Neutrophil (primary cell): ENCODE results near the gene CDK8.

Experiments used
- H3K27ac ChIP-seq: fragments of 200-600 bp; sonication (generic); 2 replicates; pipeline ENCODE4 v1.5.1; 2016; ENCODE audit warnings: mild to moderate bottlenecking, moderate library complexity
- H3K27me3 ChIP-seq: fragments of 200-600 bp; sonication (generic); 2 replicates; pipeline ENCODE4 v1.6.0; 2016; ENCODE audit warnings: mild to moderate bottlenecking
- H3K36me3 ChIP-seq: fragments of 200-600 bp; sonication (generic); 2 replicates; pipeline ENCODE4 v1.5.1; 2017
- H3K4me1 ChIP-seq, 2 experiments: fragments of 200-600 bp in 1 of 2; sonication (generic) in 1 of 2; 1 replicate in 1 of 2; 2 replicates in 1 of 2; pipeline versions ENCODE4 v1.5.1 to v1.6.1; 2013 to 2016; ENCODE audit warnings: low read depth in 1 of 2, low read length in 1 of 2, mild to moderate bottlenecking in 1 of 2, moderate library complexity in 1 of 2; ENCODE audit not compliant: control insufficient read depth in 1 of 2, insufficient read depth in 1 of 2
- H3K4me3 ChIP-seq, 2 experiments: fragments of 200-600 bp in 1 of 2; sonication (generic) in 1 of 2; 1 replicate in 1 of 2; 2 replicates in 1 of 2; pipeline ENCODE4 v1.5.1; 2013 to 2016; ENCODE audit warnings: low read depth in 1 of 2, low read length in 1 of 2, mild to moderate bottlenecking in 1 of 2, moderate library complexity in 1 of 2
- H3K9me3 ChIP-seq: fragments of 200-600 bp; sonication (generic); 2 replicates; pipeline ENCODE4 v1.5.1; 2016
- TF ChIP-seq, protein P1 (sequence below): fragments of 200-600 bp; sonication (generic); IDR thresholded peaks from 2 replicates; pipeline ENCODE4 v1.5.1; 2016; ENCODE audit warnings: antibody characterized with exemption

CDK8 gene

DNA sequence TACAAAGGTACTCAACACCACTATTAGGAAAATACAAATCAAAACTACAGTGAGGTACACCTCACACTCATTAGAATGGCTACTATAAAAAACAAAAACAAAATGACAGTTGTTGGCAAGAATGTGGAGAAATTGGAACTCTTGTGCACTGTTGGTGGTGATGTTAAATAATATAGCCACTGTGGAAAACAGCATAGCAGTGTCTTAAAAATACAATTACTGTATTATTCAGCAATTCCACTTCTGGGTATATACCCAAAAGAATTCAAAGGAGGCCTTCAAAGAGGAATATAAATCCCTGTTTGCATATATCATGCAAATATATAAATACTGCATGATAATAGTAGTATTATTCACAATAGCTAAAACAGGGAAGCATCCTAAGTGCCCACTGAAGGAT lies 66.8 kb downstream of the CDK8 start:
- Histone ChIP-seq H3K36me3 (no peaks in the 10 kb centered on the region), H3K27me3 (no peaks in the 10 kb centered on the region), H3K4me3 (no peak overlapping the region), H3K4me1 (no peaks in the 10 kb centered on the region), H3K27ac (no peak overlapping the region), H3K9me3 (no peaks in the 10 kb centered on the region)
- TF ChIP-seq, protein P1, sequence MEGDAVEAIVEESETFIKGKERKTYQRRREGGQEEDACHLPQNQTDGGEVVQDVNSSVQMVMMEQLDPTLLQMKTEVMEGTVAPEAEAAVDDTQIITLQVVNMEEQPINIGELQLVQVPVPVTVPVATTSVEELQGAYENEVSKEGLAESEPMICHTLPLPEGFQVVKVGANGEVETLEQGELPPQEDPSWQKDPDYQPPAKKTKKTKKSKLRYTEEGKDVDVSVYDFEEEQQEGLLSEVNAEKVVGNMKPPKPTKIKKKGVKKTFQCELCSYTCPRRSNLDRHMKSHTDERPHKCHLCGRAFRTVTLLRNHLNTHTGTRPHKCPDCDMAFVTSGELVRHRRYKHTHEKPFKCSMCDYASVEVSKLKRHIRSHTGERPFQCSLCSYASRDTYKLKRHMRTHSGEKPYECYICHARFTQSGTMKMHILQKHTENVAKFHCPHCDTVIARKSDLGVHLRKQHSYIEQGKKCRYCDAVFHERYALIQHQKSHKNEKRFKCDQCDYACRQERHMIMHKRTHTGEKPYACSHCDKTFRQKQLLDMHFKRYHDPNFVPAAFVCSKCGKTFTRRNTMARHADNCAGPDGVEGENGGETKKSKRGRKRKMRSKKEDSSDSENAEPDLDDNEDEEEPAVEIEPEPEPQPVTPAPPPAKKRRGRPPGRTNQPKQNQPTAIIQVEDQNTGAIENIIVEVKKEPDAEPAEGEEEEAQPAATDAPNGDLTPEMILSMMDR = no peak

GRCh38 chr13:26323127-26323526 lies 69.2 kb downstream of the CDK8 start:
- H3K36me3 ChIP-seq = no peaks in the 10 kb centered on the region
- no peaks in the 10 kb centered on the region for H3K4me1 ChIP-seq
- no peaks in the 10 kb centered on the region for H3K9me3 ChIP-seq
- H3K27ac ChIP-seq = no peak overlapping the region
- TF ChIP-seq, protein P1 = no peak
- H3K4me3 ChIP-seq = no peak overlapping the region
- no peaks in the 10 kb centered on the region for H3K27me3 ChIP-seq

DNA sequence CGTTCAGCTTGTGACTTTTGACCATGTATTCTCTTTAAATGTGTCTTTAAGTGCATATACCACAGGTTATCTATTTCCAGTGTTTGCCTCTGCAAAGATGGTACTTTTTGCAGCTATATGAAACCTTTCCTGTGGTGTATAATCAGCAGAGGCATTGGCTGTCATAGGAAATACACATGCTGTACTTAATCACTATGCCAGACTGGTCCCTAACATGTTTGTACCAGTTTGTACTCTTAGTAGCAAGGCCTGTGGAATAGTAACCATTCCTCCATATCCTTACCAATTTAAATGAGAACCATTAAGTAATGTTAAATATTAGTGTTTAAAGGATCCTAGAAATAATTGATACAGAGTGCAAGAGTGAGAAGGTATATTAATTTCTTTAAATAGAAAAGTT lies 69.8 kb downstream of the CDK8 start:
- H3K36me3 ChIP-seq = no peaks in the 10 kb centered on the region
- no peak overlapping the region for H3K27ac ChIP-seq
- no peaks in the 10 kb centered on the region for H3K9me3 ChIP-seq
- TF ChIP-seq, protein P1 = no peak
- H3K4me1 ChIP-seq = no peaks in the 10 kb centered on the region
- no peaks in the 10 kb centered on the region for H3K27me3 ChIP-seq
- no peak overlapping the region for H3K4me3 ChIP-seq

- Histone ChIP-seq H3K27ac (no peak overlapping the region), H3K4me3 (no peak overlapping the region), H3K4me1 (no peaks in the 10 kb centered on the region), H3K36me3 (no peaks in the 10 kb centered on the region), H3K27me3 (no peaks in the 10 kb centered on the region), H3K9me3 (no peaks in the 10 kb centered on the region)
- TF ChIP-seq, protein P1 = no peak
Observed at GRCh38 chr13:26324294-26324693, 70.4 kb downstream of the CDK8 start.

DNA sequence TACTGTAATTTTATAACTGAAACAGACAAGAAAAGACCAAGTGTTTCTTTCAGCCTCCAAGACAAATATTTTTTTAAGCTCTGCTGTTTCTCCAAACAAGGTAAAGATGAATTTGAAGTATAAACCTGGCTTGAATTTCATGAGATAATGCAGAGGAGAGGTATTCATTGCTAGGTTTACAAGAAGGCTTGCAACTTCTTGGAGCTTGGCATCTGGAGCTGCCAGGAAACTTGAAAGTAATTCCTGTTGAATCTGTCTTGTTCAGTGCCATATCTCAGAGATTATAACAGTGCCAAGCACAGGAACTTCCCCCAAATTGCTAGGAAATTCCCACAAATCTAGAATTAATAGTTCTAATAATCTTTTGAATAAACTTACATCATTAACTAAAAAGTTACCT lies 70.9 kb downstream of the CDK8 start:
- no peaks in the 10 kb centered on the region for H3K36me3 ChIP-seq
- H3K27ac ChIP-seq = no peak overlapping the region
- no peaks in the 10 kb centered on the region for H3K4me1 ChIP-seq
- H3K27me3 ChIP-seq = no peaks in the 10 kb centered on the region
- H3K4me3 ChIP-seq = no peak overlapping the region
- H3K9me3 ChIP-seq = no peaks in the 10 kb centered on the region
- TF ChIP-seq, protein P1 = no peak

DNA sequence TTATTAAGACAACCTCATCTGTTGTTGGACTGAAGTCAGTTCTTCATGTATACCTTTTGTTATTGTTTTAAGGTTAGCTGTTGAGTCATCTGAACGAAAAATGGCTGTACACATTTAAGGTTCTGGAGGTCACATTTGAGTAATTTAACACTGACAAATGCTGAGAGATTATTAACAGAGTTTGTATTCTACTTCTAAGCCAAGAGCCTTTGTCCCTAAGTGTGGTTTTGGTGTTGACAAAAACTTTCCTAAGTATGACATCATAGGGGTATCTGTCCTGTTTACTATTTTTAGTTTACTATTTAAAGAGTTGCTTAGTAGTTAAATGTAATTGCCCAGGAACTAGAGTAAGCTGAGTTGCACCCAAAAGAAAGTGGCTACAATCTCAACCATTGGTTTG lies 71.9 kb downstream of the CDK8 start:
- H3K4me1 ChIP-seq = no peaks in the 10 kb centered on the region
- no peaks in the 10 kb centered on the region for H3K36me3 ChIP-seq
- TF ChIP-seq, protein P1 = no peak
- H3K27ac ChIP-seq = no peak overlapping the region
- H3K9me3 ChIP-seq = no peaks in the 10 kb centered on the region
- no peaks in the 10 kb centered on the region for H3K27me3 ChIP-seq
- H3K4me3 ChIP-seq = no peak overlapping the region
